HG03378 (cell line): ENCODE data around the gene TROAP.
"Not testable (repeated sequence)": the region's sequence is repeated elsewhere in the genome, so short reads cannot be mapped to it uniquely, and the experiment has no call there.

ENCODE experiments used
- ATAC-seq: cut with Tn5 transposase; IDR thresholded peaks from one replicate; pipeline ENCODE4 v1.9.1; 2021; ENCODE audit warnings: mild to moderate bottlenecking, moderate library complexity; ENCODE audit not compliant: unreplicated experiment

The TROAP gene

DNA sequence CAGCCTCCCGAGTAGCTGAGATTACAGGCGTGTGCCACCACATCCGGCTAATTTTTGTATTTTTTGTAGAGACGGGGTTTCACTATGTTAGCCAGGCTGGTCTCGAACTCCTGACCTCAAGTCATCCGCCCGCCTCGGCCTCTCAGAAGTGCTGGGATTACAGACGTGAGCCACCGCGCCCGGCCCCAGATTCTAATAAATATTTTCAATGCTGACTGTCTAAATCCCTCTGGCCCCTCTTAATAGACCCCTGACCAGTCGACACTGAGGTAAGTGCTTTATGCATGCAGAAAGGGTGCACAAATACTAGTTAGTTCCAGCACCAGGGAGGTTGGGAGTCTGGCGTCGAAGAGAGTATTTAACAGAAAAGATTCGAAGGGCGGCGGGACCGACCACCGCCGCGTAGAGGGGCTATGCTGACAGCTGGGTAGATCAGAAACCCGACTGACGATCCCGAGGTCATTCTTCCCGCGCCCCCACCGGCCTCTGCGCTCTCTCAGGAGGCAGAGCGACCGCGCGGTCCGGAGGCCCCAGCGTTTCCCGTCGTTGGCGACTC is 43.1 kb downstream of the TROAP start:
- ATAC-seq, result no peak

DNA sequence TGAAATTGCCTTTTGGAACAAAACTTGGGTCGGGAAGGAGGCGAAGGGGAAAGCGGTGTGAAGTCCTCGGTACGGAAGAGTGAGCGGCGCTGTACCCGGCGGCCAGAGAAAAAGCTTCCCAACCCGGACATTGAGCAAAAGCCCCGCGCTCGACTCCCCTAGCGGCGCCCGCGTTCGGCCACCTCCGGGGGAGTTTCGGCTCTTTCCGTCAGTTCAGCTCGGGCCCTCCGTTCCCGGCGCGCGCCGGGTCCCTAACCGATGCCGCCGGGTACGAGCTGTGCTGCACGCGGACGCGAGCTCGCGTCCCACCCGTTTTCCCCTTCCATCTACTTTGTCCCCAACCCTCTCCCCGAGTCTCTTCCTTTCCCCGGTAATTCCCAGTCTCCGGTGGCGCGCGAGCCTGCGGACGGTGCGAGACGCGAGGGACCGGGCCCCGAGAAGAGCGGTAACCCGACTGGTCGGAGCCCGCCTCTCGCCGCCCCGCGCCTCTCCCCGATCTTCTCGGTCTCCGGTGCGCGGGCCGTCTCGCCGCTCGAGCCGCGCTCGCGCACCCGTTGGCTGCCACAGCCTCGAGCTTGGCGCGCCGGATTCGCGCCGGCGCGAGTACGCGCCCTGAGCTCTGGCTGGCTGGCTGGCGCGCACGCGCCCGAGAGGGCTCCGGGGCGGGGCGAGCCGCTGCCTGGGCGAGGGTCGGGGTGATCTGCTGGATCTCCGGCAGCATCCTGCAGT is 43.8 kb downstream of the TROAP start:
- peak; percentile 36 for ATAC-seq

DNA sequence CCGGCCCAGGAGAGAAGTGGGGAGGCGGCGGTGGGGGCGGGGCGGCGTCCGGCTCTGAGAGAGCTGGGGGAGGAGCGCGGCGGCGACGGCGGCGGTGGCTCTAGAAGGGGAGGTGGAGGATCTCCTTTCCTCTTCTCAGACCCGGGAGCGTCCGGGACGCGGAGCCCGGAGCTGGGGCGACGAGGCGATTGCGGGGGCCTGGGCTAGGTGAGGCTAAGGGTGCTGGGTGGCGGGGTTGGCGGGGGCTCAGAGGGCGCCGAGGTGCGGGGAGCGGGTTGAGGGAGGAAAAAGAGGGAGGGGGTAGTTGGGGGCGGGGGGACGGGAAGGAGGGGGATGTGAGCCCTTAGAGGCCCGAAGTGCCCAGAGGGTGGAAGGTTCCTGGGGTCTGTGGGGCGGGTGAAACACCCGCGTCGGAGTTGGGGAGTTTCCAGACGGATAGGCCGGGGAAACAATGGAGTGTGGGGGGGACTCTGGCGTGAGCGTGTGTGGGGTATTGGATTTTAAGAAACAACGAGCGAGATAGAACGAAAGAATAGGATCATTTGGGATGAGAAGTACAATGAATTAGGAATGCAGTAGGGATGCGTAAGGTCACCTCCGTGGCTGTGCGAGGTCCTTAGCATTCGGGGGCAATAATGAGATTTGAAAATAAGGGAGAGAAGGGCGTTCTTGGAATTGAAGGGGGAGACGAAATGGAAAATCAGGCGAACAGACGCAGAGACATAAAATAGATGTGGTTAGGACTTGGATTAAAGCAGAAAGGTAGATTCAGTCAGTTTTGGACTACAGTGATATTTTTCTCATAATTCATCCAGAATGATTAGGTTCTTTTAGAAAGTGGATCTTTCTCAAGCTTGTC is 44.6 kb downstream of the TROAP start, which contains the start of gene SPATS2:
SPATS2 (plus strand) TSS at position 82 of the 859 bp plus-strand sequence. CDS start 93,551 bp downstream, outside the sequence.
- no peak for ATAC-seq

DNA sequence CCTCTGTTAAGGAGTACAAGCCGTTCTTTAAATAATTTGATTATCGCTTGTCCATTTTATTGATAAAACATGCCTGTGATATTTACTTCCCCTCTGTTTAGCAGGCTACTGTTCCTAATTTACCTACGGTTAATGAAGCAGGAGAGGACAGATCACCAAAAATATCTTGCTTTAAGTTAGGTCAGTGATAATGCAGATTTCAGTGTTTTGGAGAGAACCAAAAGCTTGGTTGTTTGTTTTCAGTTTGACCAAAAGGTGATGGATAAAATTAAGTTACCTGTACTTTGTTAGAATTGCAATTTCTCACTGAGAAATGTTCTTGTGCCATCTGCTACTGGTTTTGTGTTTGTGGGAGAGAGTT is 45.2 kb downstream of the TROAP start:
- no peak for ATAC-seq

DNA sequence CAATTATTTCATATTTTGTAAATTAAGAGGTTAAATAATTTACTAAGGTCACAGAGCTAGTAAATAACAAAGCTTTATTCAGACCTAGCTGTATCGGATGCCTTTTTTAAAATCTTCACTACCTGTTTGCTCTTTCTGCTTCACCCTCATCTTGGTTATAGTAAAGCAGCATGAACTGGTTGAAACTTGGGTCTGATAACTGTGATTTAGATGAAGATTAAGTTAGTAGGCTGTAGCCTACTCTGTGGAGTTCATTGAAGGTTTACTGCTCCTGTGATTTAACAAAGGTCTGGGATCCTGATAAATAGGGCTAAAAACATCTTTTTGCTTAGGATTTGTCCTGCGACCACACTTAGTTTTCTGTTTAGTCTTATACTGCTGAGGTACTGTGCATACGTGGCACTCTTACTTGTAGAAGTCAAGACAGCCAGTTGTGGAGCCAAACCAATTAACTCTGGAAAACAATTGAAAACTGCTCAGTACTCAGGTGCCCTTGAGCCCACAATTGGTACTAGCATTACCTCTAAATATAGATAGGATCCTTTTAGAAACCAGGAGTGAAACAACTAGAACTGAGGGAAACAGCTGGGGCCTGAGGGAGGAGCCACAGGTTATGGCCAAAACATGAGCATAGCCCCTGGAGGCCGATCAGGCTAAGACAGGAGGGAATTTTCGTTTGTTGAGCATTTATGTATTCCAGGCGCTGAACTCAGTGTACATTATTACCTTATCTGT is 46.5 kb downstream of the TROAP start:
- ATAC-seq, result peak; percentile 45

DNA sequence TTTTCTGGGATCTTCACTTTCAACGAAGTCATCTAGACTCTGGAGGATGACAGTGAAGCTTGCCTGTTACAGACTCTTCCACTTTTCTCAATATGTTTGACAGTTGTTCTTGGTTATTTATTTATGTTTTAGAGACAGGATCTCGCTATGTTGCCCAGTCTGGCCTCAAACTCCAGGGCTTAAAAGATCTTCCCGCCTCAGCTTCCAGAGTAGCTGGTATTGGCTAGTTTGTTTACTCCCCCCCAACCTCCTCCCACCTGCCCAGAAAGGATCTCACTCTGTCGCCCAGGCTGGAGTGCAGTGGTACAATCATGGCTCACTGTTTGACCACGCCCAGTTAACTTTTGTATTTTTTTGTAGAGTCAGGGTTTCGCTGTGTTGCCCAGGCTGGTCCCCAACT is 47.5 kb downstream of the TROAP start:
- ATAC-seq, result no peak

DNA sequence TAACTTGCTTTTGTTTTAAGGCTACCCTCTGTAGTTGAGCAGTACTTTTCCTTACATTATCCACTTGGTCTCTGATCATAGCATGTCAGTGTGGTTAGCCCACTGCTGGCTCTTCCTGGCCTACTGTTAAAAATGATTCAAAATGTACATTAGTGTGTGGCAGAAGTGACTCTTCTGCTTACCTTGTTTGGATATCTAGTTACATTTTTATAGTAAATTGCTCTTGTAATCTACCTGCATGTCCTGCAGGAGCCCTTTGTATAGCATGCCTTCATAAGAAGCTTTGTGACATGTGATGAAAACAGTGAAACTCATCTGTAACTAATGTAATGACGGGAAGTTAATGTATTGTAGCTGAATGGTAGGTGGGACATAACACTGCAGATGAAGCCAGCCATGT is 52.4 kb downstream of the TROAP start:
- ATAC-seq, result no peak

DNA sequence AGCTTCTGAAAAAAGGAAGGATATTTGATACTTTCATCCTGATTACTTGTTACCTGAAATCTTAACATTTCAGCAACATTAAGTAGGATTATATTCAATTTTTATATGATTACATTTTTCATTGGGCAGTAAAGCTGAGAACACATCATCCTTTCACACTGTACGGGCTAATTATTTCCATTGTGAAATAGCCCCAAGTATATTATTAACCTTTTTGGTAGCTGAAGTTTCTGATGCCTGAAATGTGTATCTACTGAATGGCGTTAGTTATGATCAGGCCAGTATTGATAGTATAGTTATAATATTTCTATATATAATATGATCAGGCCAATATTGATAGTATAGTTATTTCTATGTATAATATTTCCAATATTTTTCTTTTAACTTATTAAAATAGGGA is 54.3 kb downstream of the TROAP start:
- no peak for ATAC-seq

DNA sequence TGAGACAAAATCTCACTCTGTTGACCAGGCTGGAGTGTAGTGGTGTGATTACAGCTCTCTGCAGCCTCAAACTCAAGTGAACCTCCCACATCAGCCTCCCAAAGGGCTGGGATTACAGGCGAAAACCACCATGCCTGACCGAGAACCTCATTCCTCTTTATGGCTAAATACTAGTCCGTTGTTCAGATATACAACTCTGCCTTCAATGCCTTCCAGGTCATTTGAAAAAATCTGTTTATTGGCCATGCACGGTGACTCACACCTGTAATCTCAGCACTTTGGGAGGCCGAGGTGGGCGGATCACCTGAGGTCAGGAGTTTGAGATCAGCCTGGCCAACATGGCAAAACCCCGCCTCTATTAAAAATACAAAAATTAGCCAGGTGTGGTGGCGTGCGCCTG is 57.1 kb downstream of the TROAP start:
- ATAC-seq, result not testable (repeated sequence)
